Coronary artery (tissue), 2 donors: ENCODE results near the gene GLTP.

Source experiments
- DNase-seq: peaks from one replicate; pipeline ENCODE4 v3.0.0-alpha.2; 2017; ENCODE audit warnings: low spot score
- H3K27ac ChIP-seq, 2 donors: fragments of 200-600 bp; sonication (generic); one replicate each; pipeline ENCODE4 v1.5.1; 2016 to 2019
- H3K4me3 ChIP-seq: fragments of 200-600 bp; sonication (generic); 2 replicates; pipeline ENCODE4 v1.5.1; 2016; ENCODE audit warnings: mild to moderate bottlenecking, moderate library complexity
- CTCF ChIP-seq: fragments of 200-600 bp; sonication (generic); IDR thresholded peaks from one replicate; pipeline ENCODE4 v1.5.1; 2019; ENCODE audit warnings: antibody characterized with exemption

Gene GLTP

GRCh38 chr12:109841356-109841755 is 39.0 kb downstream of the GLTP start:
- DNase-seq = no peak
- Histone ChIP-seq H3K27ac (no peak overlapping the region), H3K4me3 (no peak overlapping the region)
- no peak for TF ChIP-seq CTCF

GRCh38 chr12:109840305-109841074 is 39.9 kb downstream of the GLTP start:
- H3K4me3 ChIP-seq = no peak overlapping the region
- no peak overlapping the region for H3K27ac ChIP-seq
- TF ChIP-seq CTCF = no peak
- no peak for DNase-seq

GRCh38 chr12:109839444-109839843 is 40.9 kb downstream of the GLTP start:
- DNase-seq = no peak
- no peak overlapping the region for H3K4me3 ChIP-seq
- TF ChIP-seq CTCF = no peak
- no peak overlapping the region for H3K27ac ChIP-seq

- TF ChIP-seq CTCF = no peak
- no peak overlapping the region for H3K27ac ChIP-seq
- no peak for DNase-seq
- no peak overlapping the region for H3K4me3 ChIP-seq
These were observed 43.4 kb downstream of the GLTP start for GRCh38 chr12:109836916-109837315.

- H3K4me3 ChIP-seq = no peak overlapping the region
- H3K27ac ChIP-seq = no peak overlapping the region
- TF ChIP-seq CTCF = no peak
- no peak for DNase-seq
These were observed 44.5 kb downstream of the GLTP start for GRCh38 chr12:109835827-109836226.

GRCh38 chr12:109833307-109834189 is 46.8 kb downstream of the GLTP start, which contains the start of gene TRPV4:
Gene TRPV4, minus strand, starts transcription at chr12:109833398. Its CDS starts 18,602 bp downstream, at chr12:109814796.
- DNase-seq = no peak
- no peak for TF ChIP-seq CTCF
- Histone ChIP-seq H3K27ac (no peak within 1 kb of the TSS), H3K4me3 (peak within 1 kb of the TSS; percentile 74)
